A549 (cell line): Measurements from ENCODE around the gene PALLD.

ENCODE experiments used
- CHD2 ChIP-seq: fragments of 150-350 bp; IDR thresholded peaks from 2 replicates; pipeline ENCODE4 v1.6.1; 2014; ENCODE audit warnings: low read length; ENCODE audit not compliant: partially characterized antibody
- EP300 ChIP-seq, 2 experiments: fragments of >200 bp; sonication (Bioruptor Twin); formaldehyde crosslinking; IDR thresholded peaks; 2 replicates in 1 of 2; 3 replicates in 1 of 2; pipeline ENCODE4 v1.6.1; 2016 to 2017
- KDM1A ChIP-seq: fragments of 200-600 bp; sonication (generic); IDR thresholded peaks from 2 replicates; pipeline ENCODE4 v1.6.1; 2016; ENCODE audit warnings: low read depth, mild to moderate bottlenecking
- KDM5A ChIP-seq: fragments of 200-600 bp; sonication (generic); IDR thresholded peaks from 2 replicates; pipeline ENCODE4 v1.6.1; 2016; ENCODE audit warnings: antibody characterized with exemption, mild to moderate bottlenecking
- POLR2A ChIP-seq: IDR thresholded peaks from 2 replicates; pipeline ENCODE4 v1.6.1; 2012; ENCODE audit warnings: mild to moderate bottlenecking, low read length
- TFCP2L1 ChIP-seq: fragments of 250-450 bp; sonication (Bioruptor Pico); IDR thresholded peaks from 2 replicates; pipeline ENCODE4 v1.5.0; 2021; ENCODE audit warnings: mild to moderate bottlenecking
- TF ChIP-seq, protein P1 (sequence below): fragments of >200 bp; sonication (Bioruptor Twin); formaldehyde crosslinking; IDR thresholded peaks from 3 replicates; pipeline ENCODE4 v1.5.1; 2016
- TF ChIP-seq, protein P2 (sequence below): fragments of 450-650 bp; IDR thresholded peaks from 2 replicates; pipeline ENCODE4 v1.6.1; 2014; ENCODE audit warnings: antibody characterized with exemption
- TF ChIP-seq, protein P3 (sequence below): fragments of 200-600 bp; sonication (generic); IDR thresholded peaks from 2 replicates; pipeline ENCODE4 v1.6.1; 2016; ENCODE audit warnings: antibody characterized with exemption, mild to moderate bottlenecking, moderate library complexity

DNA sequence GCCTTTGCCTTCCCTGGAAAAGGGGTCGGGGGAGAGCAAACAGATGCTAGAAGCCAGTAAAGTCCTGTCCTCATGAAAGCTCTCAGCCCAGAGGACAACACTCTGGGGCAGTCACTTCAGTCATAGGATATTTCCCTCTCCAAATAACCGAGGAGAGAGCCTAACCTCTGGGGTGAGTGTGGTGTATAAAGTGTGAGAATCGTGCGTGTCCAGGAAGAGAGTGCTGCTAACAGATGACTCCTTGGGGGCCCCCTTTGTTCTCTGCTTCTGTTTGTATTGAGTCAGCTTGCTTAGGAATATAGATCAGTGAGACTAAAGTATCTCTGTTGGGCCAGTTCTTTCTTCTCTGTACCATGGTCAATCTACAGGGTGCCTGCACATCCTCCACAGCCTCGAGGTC is 247.2 kb downstream of the PALLD start:
- TF ChIP-seq KDM5A = no peak
- TF ChIP-seq KDM1A = no peak
- TF ChIP-seq, protein P1, sequence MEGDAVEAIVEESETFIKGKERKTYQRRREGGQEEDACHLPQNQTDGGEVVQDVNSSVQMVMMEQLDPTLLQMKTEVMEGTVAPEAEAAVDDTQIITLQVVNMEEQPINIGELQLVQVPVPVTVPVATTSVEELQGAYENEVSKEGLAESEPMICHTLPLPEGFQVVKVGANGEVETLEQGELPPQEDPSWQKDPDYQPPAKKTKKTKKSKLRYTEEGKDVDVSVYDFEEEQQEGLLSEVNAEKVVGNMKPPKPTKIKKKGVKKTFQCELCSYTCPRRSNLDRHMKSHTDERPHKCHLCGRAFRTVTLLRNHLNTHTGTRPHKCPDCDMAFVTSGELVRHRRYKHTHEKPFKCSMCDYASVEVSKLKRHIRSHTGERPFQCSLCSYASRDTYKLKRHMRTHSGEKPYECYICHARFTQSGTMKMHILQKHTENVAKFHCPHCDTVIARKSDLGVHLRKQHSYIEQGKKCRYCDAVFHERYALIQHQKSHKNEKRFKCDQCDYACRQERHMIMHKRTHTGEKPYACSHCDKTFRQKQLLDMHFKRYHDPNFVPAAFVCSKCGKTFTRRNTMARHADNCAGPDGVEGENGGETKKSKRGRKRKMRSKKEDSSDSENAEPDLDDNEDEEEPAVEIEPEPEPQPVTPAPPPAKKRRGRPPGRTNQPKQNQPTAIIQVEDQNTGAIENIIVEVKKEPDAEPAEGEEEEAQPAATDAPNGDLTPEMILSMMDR = no peak
- TF ChIP-seq POLR2A = no peak
- TF ChIP-seq, protein P2, sequence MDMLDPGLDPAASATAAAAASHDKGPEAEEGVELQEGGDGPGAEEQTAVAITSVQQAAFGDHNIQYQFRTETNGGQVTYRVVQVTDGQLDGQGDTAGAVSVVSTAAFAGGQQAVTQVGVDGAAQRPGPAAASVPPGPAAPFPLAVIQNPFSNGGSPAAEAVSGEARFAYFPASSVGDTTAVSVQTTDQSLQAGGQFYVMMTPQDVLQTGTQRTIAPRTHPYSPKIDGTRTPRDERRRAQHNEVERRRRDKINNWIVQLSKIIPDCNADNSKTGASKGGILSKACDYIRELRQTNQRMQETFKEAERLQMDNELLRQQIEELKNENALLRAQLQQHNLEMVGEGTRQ = no peak
- TF ChIP-seq TFCP2L1 (CRISPR knock-in tag) = no peak
- TF ChIP-seq, protein P3, sequence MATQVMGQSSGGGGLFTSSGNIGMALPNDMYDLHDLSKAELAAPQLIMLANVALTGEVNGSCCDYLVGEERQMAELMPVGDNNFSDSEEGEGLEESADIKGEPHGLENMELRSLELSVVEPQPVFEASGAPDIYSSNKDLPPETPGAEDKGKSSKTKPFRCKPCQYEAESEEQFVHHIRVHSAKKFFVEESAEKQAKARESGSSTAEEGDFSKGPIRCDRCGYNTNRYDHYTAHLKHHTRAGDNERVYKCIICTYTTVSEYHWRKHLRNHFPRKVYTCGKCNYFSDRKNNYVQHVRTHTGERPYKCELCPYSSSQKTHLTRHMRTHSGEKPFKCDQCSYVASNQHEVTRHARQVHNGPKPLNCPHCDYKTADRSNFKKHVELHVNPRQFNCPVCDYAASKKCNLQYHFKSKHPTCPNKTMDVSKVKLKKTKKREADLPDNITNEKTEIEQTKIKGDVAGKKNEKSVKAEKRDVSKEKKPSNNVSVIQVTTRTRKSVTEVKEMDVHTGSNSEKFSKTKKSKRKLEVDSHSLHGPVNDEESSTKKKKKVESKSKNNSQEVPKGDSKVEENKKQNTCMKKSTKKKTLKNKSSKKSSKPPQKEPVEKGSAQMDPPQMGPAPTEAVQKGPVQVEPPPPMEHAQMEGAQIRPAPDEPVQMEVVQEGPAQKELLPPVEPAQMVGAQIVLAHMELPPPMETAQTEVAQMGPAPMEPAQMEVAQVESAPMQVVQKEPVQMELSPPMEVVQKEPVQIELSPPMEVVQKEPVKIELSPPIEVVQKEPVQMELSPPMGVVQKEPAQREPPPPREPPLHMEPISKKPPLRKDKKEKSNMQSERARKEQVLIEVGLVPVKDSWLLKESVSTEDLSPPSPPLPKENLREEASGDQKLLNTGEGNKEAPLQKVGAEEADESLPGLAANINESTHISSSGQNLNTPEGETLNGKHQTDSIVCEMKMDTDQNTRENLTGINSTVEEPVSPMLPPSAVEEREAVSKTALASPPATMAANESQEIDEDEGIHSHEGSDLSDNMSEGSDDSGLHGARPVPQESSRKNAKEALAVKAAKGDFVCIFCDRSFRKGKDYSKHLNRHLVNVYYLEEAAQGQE = no peak
- TF ChIP-seq EP300 (IDR thresholded peaks at IDR 0.05) = no peak
- TF ChIP-seq CHD2 = no peak
